Esophagus (tissue), 2 donors: Measurements from ENCODE around the gene SLAMF8. TPM values are rescaled to one million over a fixed set of nuclear protein-coding genes. Genes with fewer than 3 reads are reported as not detected.

Experiments used
- H3K27ac ChIP-seq, 2 donors: one replicate each; pipeline ENCODE4 v1.5.1; 2013; ENCODE audit warnings: low read depth in 2 of 2, mild to moderate bottlenecking in 2 of 2, inconsistent platforms in 1 of 2, low read length in 1 of 2, moderate library complexity in 1 of 2
- H3K27me3 ChIP-seq, 2 donors: one replicate each; pipeline ENCODE4 v1.6.1; 2013; ENCODE audit warnings: low read length in 2 of 2, control low read depth in 1 of 2, mild to moderate bottlenecking in 1 of 2; ENCODE audit not compliant: insufficient read depth in 2 of 2, control insufficient read depth in 1 of 2
- H3K36me3 ChIP-seq, 2 donors: one replicate each; pipeline ENCODE4 v1.6.1; 2013; ENCODE audit warnings: low read length in 1 of 2; ENCODE audit not compliant: control insufficient read depth in 2 of 2, insufficient read depth in 2 of 2
- H3K4me1 ChIP-seq, 2 donors: one replicate each; pipeline ENCODE4 v1.6.1; 2013; ENCODE audit warnings: low read length in 1 of 2; ENCODE audit not compliant: control insufficient read depth in 2 of 2, insufficient read depth in 2 of 2
- H3K4me3 ChIP-seq, 2 donors: one replicate each; pipeline ENCODE4 v1.5.1; 2013; ENCODE audit warnings: low read length in 2 of 2, mild to moderate bottlenecking in 2 of 2, low read depth in 1 of 2, moderate library complexity in 1 of 2
- H3K9me3 ChIP-seq, 2 donors: one replicate each; pipeline ENCODE4 v1.6.1; 2013; ENCODE audit warnings: mild to moderate bottlenecking in 2 of 2, low read depth in 1 of 2, low read length in 1 of 2, moderate library complexity in 1 of 2; ENCODE audit not compliant: control insufficient read depth in 2 of 2, insufficient read depth in 1 of 2
- WGBS, 2 donors: extraction: QIAGEN DNeasy Blood & Tissue Kit; methylation state at CpG; one replicate each; pipeline ENCODE4 v1.1.7; 2013; 5-methylcytosine and 5-hydroxymethylcytosine counted together
- polyA plus RNA-seq, 2 donors: library from polyadenylated mRNA; stranded (reverse); fragments of 200-250 nt; gene quantifications; one replicate each; pipeline ENCODE4 v1.2.3, GENCODE V29; 2013
- donor health status: healthy with polysubstance abuse.
- donor health status: Bipolar disorder and iron deficiency.

SLAMF8 gene
- polyA plus RNA-seq, 2 donors = 0.33 to 0.81 TPM

DNA sequence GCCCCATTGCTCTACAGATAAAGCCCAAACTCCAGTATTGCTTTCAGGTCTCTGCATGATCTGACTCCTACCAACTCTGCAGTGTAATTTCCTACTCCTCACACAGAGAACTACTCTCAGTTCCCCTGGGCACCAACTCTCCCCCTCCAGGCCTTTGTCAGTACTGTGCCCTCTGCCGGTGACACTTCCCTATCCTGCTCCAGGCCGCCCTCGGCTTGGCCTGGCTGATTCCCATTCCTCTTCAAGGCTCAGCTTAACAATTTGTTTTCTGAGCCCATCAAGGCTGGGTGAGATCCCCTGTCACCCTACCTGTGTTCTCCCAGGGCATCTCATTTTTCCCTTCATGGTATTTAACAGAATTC, 2.6 kb downstream of the SLAMF8 start:
- H3K4me3 ChIP-seq = no peak overlapping the region
- H3K9me3 ChIP-seq = no peaks in the 10 kb centered on the region
- H3K27ac ChIP-seq = no peak overlapping the region
- peaks cover 0 to 2% of the 10 kb centered on the region in 2 donors for H3K36me3 ChIP-seq
- no peaks in the 10 kb centered on the region for H3K27me3 ChIP-seq
- 51 to 59% methylated on average over 3 of the region's 3 CpGs for WGBS, 2 donors
- H3K4me1 ChIP-seq = no peaks in the 10 kb centered on the region

DNA sequence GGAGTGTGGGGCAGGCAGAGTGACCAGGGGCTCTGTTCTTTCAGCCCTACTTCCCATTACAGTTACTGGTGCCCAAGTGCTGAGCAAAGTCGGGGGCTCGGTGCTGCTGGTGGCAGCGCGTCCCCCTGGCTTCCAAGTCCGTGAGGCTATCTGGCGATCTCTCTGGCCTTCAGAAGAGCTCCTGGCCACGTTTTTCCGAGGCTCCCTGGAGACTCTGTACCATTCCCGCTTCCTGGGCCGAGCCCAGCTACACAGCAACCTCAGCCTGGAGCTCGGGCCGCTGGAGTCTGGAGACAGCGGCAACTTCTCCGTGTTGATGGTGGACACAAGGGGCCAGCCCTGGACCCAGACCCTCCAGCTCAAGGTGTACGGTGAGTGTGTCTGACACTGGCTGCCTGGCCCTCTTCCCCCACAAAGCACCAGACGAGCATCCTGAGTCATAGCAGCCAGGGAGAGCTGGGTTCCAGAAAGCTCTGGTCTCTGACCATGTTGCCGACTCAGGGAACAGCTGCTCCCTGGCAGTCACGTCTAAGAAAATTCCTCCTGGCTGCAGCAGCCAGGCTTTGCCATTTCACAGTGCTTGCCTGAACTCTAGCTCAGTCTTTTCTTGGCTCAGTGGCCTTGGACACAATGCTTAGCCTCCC, 3.3 kb downstream of the SLAMF8 start:
- Histone ChIP-seq H3K27ac (no peak overlapping the region), H3K36me3 (peaks cover 0 to 2% of the 10 kb centered on the region in 2 donors), H3K4me3 (no peak overlapping the region), H3K27me3 (no peaks in the 10 kb centered on the region), H3K4me1 (no peaks in the 10 kb centered on the region), H3K9me3 (no peaks in the 10 kb centered on the region)
- WGBS, 2 donors = 83 to 85% methylated on average over 18 of the region's 18 CpGs

DNA sequence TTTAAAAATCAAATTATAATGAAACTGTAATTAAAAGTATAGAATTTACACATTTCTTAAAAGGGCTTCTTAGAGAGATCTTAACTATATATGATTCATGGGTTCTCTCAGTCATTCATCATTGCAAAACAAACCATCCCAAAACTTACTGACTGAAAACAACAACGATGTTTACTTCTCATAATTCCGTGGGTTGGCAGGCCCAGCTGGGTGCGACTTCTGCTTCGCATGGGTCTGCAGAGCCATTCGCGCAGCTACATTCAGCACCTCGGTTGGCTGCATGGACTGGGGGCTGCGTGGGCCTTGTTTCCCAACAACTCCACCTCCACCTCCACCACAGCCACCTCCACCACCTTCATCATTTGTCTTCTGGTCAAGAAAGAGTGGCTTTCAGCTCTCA, 4.0 kb downstream of the SLAMF8 start:
- Histone ChIP-seq H3K9me3 (no peaks in the 10 kb centered on the region), H3K27me3 (no peaks in the 10 kb centered on the region), H3K4me1 (no peaks in the 10 kb centered on the region), H3K4me3 (no peak overlapping the region), H3K36me3 (peaks cover 0 to 2% of the 10 kb centered on the region in 2 donors), H3K27ac (no peak overlapping the region)
- 82 to 87% methylated on average over 8 of the region's 8 CpGs for whole genome bisulfite sequencing, 2 donors

DNA sequence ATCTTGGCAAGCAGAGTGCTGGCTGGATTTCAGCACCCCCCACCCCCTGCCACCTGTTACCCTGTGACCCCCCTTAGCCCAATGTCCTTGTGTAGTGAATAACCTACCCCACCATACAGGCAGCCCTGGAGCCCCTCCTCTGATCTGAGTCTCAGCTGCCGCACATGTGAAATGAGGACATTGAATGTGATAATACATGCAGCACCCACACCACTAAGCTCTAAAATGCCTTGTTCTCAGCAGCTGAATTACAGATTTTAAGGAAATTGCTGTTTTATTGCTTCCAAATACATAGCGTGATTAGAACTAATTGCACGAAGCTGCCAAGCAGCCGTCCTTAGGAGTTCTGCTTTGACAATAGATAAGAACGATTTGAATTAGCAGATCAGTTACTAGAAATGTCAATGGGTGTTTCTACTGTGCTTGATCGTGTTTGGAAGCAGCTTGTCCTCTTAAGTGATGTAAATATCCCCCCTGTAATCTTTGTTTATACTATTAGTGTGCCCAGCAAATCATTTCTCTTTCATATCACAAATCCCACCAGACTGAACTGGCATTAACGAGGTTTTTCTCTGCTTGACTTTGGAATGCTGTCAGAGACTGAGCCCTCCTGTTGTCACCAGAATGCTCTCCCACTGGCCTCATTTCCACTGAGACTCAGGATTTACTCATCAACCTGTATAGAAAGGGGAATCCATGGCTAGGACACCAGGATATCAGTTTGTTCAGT, 4.9 kb downstream of the SLAMF8 start:
- H3K27me3 ChIP-seq = no peaks in the 10 kb centered on the region

DNA sequence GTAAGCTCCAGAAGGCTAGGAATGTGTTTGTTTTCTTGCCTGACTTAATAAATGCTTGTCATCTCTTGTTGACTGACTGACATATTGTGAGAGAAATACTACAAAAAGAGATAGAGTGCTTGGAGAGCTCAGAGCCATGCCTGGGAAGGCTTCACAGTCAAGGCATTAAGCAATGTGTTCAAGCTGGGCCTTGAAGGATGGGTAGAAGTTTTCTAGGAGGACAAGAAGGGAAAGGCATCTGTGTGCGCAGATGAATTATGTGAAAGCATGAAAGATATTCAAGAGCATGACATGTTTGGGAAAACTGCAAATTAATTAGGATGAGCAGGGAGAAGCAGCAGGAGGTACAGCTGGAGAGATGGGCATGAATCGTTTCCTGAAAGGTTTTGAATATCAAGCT, 5.6 kb downstream of the SLAMF8 start:
- Histone ChIP-seq H3K4me3 (no peak overlapping the region), H3K27ac (no peak overlapping the region), H3K27me3 (no peaks in the 10 kb centered on the region), H3K36me3 (peaks cover 0 to 4% of the 10 kb centered on the region in 2 donors), H3K9me3 (no peaks in the 10 kb centered on the region), H3K4me1 (no peaks in the 10 kb centered on the region)
- WGBS, 2 donors = 94 to 95% methylated on average over 2 of the region's 2 CpGs

More for the DNA sequence above, 4.9 kb downstream of the SLAMF8 start:
- no peak overlapping the region for H3K4me3 ChIP-seq
- no peak overlapping the region for H3K27ac ChIP-seq
- 62 to 64% methylated on average over 7 of the region's 7 CpGs for WGBS, 2 donors
- H3K9me3 ChIP-seq = no peaks in the 10 kb centered on the region
- no peaks in the 10 kb centered on the region for H3K4me1 ChIP-seq
- H3K36me3 ChIP-seq = peaks cover 0 to 4% of the 10 kb centered on the region in 2 donors

DNA sequence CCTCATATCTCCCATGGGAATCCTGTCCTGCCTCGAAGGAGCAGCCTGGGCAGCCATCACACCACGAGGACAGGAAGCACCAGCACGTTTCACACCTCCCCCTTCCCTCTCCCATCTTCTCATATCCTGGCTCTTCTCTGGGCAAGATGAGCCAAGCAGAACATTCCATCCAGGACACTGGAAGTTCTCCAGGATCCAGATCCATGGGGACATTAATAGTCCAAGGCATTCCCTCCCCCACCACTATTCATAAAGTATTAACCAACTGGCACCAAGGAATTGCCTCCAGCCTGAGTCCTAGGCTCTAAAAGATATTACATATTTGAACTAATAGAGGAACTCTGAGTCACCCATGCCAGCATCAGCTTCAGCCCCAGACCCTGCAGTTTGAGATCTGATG, 8.7 kb downstream of the SLAMF8 start:
- H3K9me3 ChIP-seq = no peaks in the 10 kb centered on the region
- H3K27ac ChIP-seq = no peak overlapping the region
- 65 to 72% methylated on average over 3 of the region's 3 CpGs for WGBS, 2 donors
- peaks cover 0 to 2% of the 10 kb centered on the region in 2 donors for H3K36me3 ChIP-seq
- no peaks in the 10 kb centered on the region for H3K4me1 ChIP-seq
- H3K4me3 ChIP-seq = no peak overlapping the region
- no peaks in the 10 kb centered on the region for H3K27me3 ChIP-seq

- Histone ChIP-seq H3K4me1 (no peaks in the 10 kb centered on the region), H3K36me3 (peaks cover 0 to 2% of the 10 kb centered on the region in 2 donors), H3K9me3 (no peaks in the 10 kb centered on the region), H3K27ac (no peak overlapping the region), H3K4me3 (no peak overlapping the region), H3K27me3 (no peaks in the 10 kb centered on the region)
- 81 to 89% methylated on average over 8 of the region's 8 CpGs for WGBS, 2 donors
These were observed 9.3 kb downstream of the SLAMF8 start for GRCh38 chr1:159835862-159836525.

- Histone ChIP-seq H3K4me1 (no peaks in the 10 kb centered on the region), H3K27me3 (no peaks in the 10 kb centered on the region), H3K4me3 (no peak overlapping the region), H3K27ac (no peak overlapping the region), H3K36me3 (peaks cover 0 to 2% of the 10 kb centered on the region in 2 donors), H3K9me3 (no peaks in the 10 kb centered on the region)
- 82 to 92% methylated on average over 1 of the region's 1 CpG for WGBS, 2 donors
These were observed 12.0 kb downstream of the SLAMF8 start for GRCh38 chr1:159838715-159839114.

GRCh38 chr1:159839116-159839849, 12.6 kb downstream of the SLAMF8 start:
- 91 to 93% methylated on average over 5 of the region's 5 CpGs for WGBS, 2 donors
- no peak overlapping the region for H3K4me3 ChIP-seq
- H3K36me3 ChIP-seq = peaks cover 0 to 2% of the 10 kb centered on the region in 2 donors
- H3K27me3 ChIP-seq = no peaks in the 10 kb centered on the region
- no peak overlapping the region for H3K27ac ChIP-seq
- H3K9me3 ChIP-seq = no peaks in the 10 kb centered on the region
- no peaks in the 10 kb centered on the region for H3K4me1 ChIP-seq
